ENCODE data around the gene ZFAND3. TPM values are rescaled to one million over a fixed set of nuclear protein-coding genes. Genes with fewer than 3 reads are reported as not detected.

The ZFAND3 gene
- total RNA-seq, 1 donor from 2014 or later: 131 TPM

DNA sequence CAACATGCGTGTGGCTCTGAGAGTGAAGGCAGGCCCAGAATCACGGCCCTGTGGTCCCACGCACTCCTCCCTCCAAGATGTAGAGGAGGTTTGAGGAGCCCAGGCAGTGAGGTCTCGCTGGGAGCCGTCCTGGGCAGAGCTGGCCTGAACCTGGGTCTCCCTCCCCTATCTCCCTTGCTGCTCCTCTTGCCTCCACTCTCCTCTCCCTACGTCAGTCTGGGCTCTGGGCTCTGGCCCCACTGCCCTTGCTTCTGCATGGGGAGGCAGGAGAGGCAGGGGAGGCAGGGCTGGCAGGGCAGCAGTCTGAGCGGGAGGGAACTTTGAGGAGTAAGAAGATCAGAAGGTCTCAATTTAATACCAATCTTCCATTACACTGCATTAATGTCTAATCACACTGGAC lies 375.1 kb downstream of the ZFAND3 start:
- no peaks in the 10 kb centered on the region for H3K27me3 ChIP-seq (ENCODE audit: insufficient read depth, low read length)
- H3K9me3 ChIP-seq (ENCODE audit: insufficient read depth, low read depth, low read length): no peaks in the 10 kb centered on the region
- no peak overlapping the region for H3K4me3 Mint-ChIP-seq (ENCODE audit: unreplicated experiment)
- H3K27ac Mint-ChIP-seq (ENCODE audit: unreplicated experiment): no peak overlapping the region
- H3K4me3 ChIP-seq (ENCODE audit: insufficient read depth, low read depth, low read length): no peak overlapping the region
- H2AFZ ChIP-seq (ENCODE audit: low read depth, low read length): no peak overlapping the region
- H3K9ac ChIP-seq (ENCODE audit: low read length): no peak overlapping the region
- no peaks in the 10 kb centered on the region for H3K36me3 ChIP-seq (ENCODE audit: insufficient read depth, low read length)
- H3K27ac ChIP-seq (ENCODE audit: low read depth, low read length): no peak overlapping the region
- no peak overlapping the region for H3K4me2 ChIP-seq (ENCODE audit: low read length)
- H4K20me1 ChIP-seq (ENCODE audit: insufficient read depth, low read length): no peaks in the 10 kb centered on the region
- H3K4me1 ChIP-seq (ENCODE audit: insufficient read depth, low read length): no peaks in the 10 kb centered on the region
- H3K79me2 ChIP-seq (ENCODE audit: insufficient read depth, low read length): no peaks in the 10 kb centered on the region
- TF ChIP-seq EZH2 (IDR thresholded peaks at IDR 0.05; ENCODE audit: insufficient read depth, low read length): no peak
- TF ChIP-seq, protein P1, sequence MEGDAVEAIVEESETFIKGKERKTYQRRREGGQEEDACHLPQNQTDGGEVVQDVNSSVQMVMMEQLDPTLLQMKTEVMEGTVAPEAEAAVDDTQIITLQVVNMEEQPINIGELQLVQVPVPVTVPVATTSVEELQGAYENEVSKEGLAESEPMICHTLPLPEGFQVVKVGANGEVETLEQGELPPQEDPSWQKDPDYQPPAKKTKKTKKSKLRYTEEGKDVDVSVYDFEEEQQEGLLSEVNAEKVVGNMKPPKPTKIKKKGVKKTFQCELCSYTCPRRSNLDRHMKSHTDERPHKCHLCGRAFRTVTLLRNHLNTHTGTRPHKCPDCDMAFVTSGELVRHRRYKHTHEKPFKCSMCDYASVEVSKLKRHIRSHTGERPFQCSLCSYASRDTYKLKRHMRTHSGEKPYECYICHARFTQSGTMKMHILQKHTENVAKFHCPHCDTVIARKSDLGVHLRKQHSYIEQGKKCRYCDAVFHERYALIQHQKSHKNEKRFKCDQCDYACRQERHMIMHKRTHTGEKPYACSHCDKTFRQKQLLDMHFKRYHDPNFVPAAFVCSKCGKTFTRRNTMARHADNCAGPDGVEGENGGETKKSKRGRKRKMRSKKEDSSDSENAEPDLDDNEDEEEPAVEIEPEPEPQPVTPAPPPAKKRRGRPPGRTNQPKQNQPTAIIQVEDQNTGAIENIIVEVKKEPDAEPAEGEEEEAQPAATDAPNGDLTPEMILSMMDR (IDR thresholded peaks at IDR 0.05; ENCODE audit: insufficient read depth, low read depth, low read length): no peak
- DNase-seq (ENCODE audit: low read depth): no peak
- H3K9me3 Mint-ChIP-seq (ENCODE audit: unreplicated experiment): no peaks in the 10 kb centered on the region
- no peaks in the 10 kb centered on the region for H3K4me1 Mint-ChIP-seq (ENCODE audit: low read depth, unreplicated experiment)
- no peaks in the 10 kb centered on the region for H3K27me3 Mint-ChIP-seq (ENCODE audit: low read depth, unreplicated experiment)
- peaks cover 5% of the 10 kb centered on the region for H3K36me3 Mint-ChIP-seq (ENCODE audit: low read depth, unreplicated experiment)
- no peak for FAIRE-seq

DNA sequence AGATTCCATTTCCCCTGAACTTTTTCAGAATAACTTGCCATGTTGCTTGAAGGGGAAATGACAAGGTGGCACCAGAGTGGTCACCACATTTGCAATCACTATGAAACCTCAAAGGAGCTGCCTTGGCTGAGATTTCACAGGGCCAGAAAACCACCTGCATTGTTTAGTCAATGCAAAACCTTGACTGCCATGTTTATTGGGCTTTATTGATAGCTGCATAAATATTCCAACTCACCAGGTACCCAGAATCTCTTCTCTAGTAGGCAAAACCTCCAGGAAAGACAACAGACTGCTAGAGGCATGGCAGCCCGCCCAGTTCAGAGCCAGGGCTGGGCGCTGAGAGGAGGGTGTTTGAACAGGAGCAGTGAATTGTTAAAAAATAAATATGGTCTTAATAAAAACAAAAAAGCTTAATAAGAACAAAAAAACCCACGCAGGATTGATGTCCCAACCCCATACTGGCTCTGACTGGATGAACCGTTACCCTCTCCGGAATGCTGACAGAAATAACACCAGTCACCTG lies 375.6 kb downstream of the ZFAND3 start:
- H3K4me2 ChIP-seq (ENCODE audit: low read length): no peak overlapping the region
- Mint-ChIP-seq H3K4me1 (ENCODE audit: low read depth, unreplicated experiment) (no peaks in the 10 kb centered on the region), H3K4me3 (ENCODE audit: unreplicated experiment) (no peak overlapping the region), H3K36me3 (ENCODE audit: low read depth, unreplicated experiment) (peaks cover 5% of the 10 kb centered on the region), H3K27me3 (ENCODE audit: low read depth, unreplicated experiment) (no peaks in the 10 kb centered on the region), H3K9me3 (ENCODE audit: unreplicated experiment) (no peaks in the 10 kb centered on the region), H3K27ac (ENCODE audit: unreplicated experiment) (no peak overlapping the region)
- no peak overlapping the region for H2AFZ ChIP-seq (ENCODE audit: low read depth, low read length)
- H3K4me3 ChIP-seq (ENCODE audit: insufficient read depth, low read depth, low read length): no peak overlapping the region
- no peaks in the 10 kb centered on the region for H3K36me3 ChIP-seq (ENCODE audit: insufficient read depth, low read length)
- TF ChIP-seq EZH2 (IDR thresholded peaks at IDR 0.05; ENCODE audit: insufficient read depth, low read length): no peak
- TF ChIP-seq, protein P1 (IDR thresholded peaks at IDR 0.05; ENCODE audit: insufficient read depth, low read depth, low read length): no peak
- H3K27ac ChIP-seq (ENCODE audit: low read depth, low read length): no peak overlapping the region
- no peaks in the 10 kb centered on the region for H3K27me3 ChIP-seq (ENCODE audit: insufficient read depth, low read length)
- no peaks in the 10 kb centered on the region for H3K4me1 ChIP-seq (ENCODE audit: insufficient read depth, low read length)
- no peaks in the 10 kb centered on the region for H4K20me1 ChIP-seq (ENCODE audit: insufficient read depth, low read length)
- DNase-seq (ENCODE audit: low read depth): no peak
- no peak for FAIRE-seq
- H3K9ac ChIP-seq (ENCODE audit: low read length): no peak overlapping the region
- no peaks in the 10 kb centered on the region for H3K79me2 ChIP-seq (ENCODE audit: insufficient read depth, low read length)
- no peaks in the 10 kb centered on the region for H3K9me3 ChIP-seq (ENCODE audit: insufficient read depth, low read depth, low read length)

DNA sequence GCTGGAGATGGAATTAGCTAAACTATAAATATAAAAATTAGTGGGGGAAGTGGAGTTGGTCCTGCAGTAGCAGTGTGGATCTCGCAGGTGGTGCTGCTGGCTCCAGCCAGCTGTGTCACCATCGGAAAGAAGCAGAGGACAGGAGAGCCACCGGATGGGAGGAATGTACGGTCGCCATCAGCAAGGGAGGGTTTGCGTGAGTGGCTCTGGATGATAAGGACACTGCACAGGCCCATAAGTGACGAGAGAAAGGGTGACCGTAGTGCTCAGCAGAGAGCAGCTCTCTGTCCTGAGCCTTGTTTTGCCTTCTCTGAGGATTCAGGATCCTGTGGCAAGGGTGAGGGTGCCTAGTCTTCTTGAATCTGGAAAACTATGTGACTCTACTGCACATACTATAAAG lies 378.7 kb downstream of the ZFAND3 start:
- Mint-ChIP-seq H3K27ac (ENCODE audit: unreplicated experiment) (no peak overlapping the region), H3K9me3 (ENCODE audit: unreplicated experiment) (no peaks in the 10 kb centered on the region), H3K4me3 (ENCODE audit: unreplicated experiment) (no peak overlapping the region), H3K27me3 (ENCODE audit: low read depth, unreplicated experiment) (no peaks in the 10 kb centered on the region), H3K4me1 (ENCODE audit: low read depth, unreplicated experiment) (no peaks in the 10 kb centered on the region), H3K36me3 (ENCODE audit: low read depth, unreplicated experiment) (no peaks in the 10 kb centered on the region)
- DNase-seq (ENCODE audit: low read depth): no peak
- no peaks in the 10 kb centered on the region for H3K79me2 ChIP-seq (ENCODE audit: insufficient read depth, low read length)
- no peaks in the 10 kb centered on the region for H3K36me3 ChIP-seq (ENCODE audit: insufficient read depth, low read length)
- H4K20me1 ChIP-seq (ENCODE audit: insufficient read depth, low read length): no peaks in the 10 kb centered on the region
- no peak for FAIRE-seq
- H3K4me2 ChIP-seq (ENCODE audit: low read length): no peak overlapping the region
- H2AFZ ChIP-seq (ENCODE audit: low read depth, low read length): no peak overlapping the region
- no peak overlapping the region for H3K27ac ChIP-seq (ENCODE audit: low read depth, low read length)
- H3K9ac ChIP-seq (ENCODE audit: low read length): no peak overlapping the region
- H3K27me3 ChIP-seq (ENCODE audit: insufficient read depth, low read length): no peaks in the 10 kb centered on the region
- H3K4me3 ChIP-seq (ENCODE audit: insufficient read depth, low read depth, low read length): no peak overlapping the region
- TF ChIP-seq, protein P1 (IDR thresholded peaks at IDR 0.05; ENCODE audit: insufficient read depth, low read depth, low read length): no peak
- TF ChIP-seq EZH2 (IDR thresholded peaks at IDR 0.05; ENCODE audit: insufficient read depth, low read length): no peak
- no peaks in the 10 kb centered on the region for H3K4me1 ChIP-seq (ENCODE audit: insufficient read depth, low read length)
- H3K9me3 ChIP-seq (ENCODE audit: insufficient read depth, low read depth, low read length): no peaks in the 10 kb centered on the region

Data from astrocyte (in vitro differentiated cells and primary cell).